ENCODE data around the gene STYX. TPM values are rescaled to one million over a fixed set of nuclear protein-coding genes. Genes with fewer than 3 reads are reported as not detected.

Gene STYX
- total RNA-seq, 1 experiment from 2014 or later: 24.0 TPM

- Histone ChIP-seq H3K4me2 (ENCODE audit: insufficient read depth, insufficient read length, low read length) (no peak overlapping the region), H2BK15ac (ENCODE audit: low read depth, low read length) (no peak overlapping the region), H3K9ac (ENCODE audit: extremely low read depth, insufficient read length, low read length) (no peak overlapping the region), H3K18ac (ENCODE audit: insufficient read length, low read depth, low read length) (no peak overlapping the region), H3K27ac (ENCODE audit: insufficient read length, low read depth, low read length) (no peak overlapping the region), H3K79me2 (ENCODE audit: insufficient read depth, low read length) (no peaks in the 10 kb centered on the region; the same call in 1 of the 2 replicates), H3K23me2 (ENCODE audit: insufficient read length, low read depth, low read length, poor library complexity, severe bottlenecking) (peaks cover 10% of the 10 kb centered on the region), H3K4me1 (ENCODE audit: insufficient read depth, low read length) (0 out of 2 replicates have a peak, but pooled peaks cover under 1% of the 10 kb centered on the region), H3K4ac (ENCODE audit: low read depth, low read length) (no peak overlapping the region), H2AK5ac (ENCODE audit: insufficient read length, low read length) (no peak overlapping the region), H3K9me3 (ENCODE audit: control insufficient read depth, low read depth, low read length) (no peaks in the 10 kb centered on the region), H3K14ac (ENCODE audit: insufficient read depth, low read length) (no peak overlapping the region), H3K79me1 (ENCODE audit: insufficient read depth, low read depth, low read length, poor library complexity, severe bottlenecking) (no peaks in the 10 kb centered on the region), H2BK5ac (ENCODE audit: insufficient read length, low read length) (no peak overlapping the region), H2BK120ac (ENCODE audit: low read depth, low read length, poor library complexity, severe bottlenecking) (no peak overlapping the region), H3K23ac (ENCODE audit: insufficient read length, low read depth, low read length) (no peak overlapping the region), H3K27me3 (ENCODE audit: insufficient read depth, low read length) (no peaks in the 10 kb centered on the region), H2BK12ac (ENCODE audit: insufficient read length, low read depth, low read length) (no peak overlapping the region), H4K20me1 (ENCODE audit: control insufficient read depth, insufficient read depth, insufficient read length) (no peaks in the 10 kb centered on the region), H2BK20ac (ENCODE audit: low read depth, low read length, poor library complexity, severe bottlenecking) (no peak overlapping the region), H2AFZ (ENCODE audit: low read length) (no peak overlapping the region), H4K5ac (ENCODE audit: insufficient read length, low read depth, low read length) (no peak overlapping the region), H3K56ac (ENCODE audit: insufficient read length, low read depth, low read length) (no peak overlapping the region), H3T11ph (ENCODE audit: low read length) (no peak overlapping the region), H4K8ac (replicated peaks; ENCODE audit: insufficient read length, low read depth, low read length) (no peak overlapping the region), H4K91ac (ENCODE audit: insufficient read length, low read depth, low read length) (no peak overlapping the region)
- no peaks in the 10 kb centered on the region; a peak in 2 of 5 replicates for H3K9me3 Mint-ChIP-seq
- no peak overlapping the region for H3K27ac Mint-ChIP-seq
- no peak overlapping the region for H3K4me3 Mint-ChIP-seq
- peaks cover 0 to 15% (median 4%) of the 10 kb centered on the region in 3 experiments; a peak in 6 of 7 replicates for H3K36me3 Mint-ChIP-seq (ENCODE audit: insufficient read depth in 1 of 3, low read depth in 3 of 3)
- TF ChIP-seq CTCF (conservative IDR thresholded peaks at IDR 0.05): no peak
- H3K27me3 Mint-ChIP-seq (ENCODE audit: low read depth): no peaks in the 10 kb centered on the region
- no peak for DNase-seq
- peaks cover 14 to 18% of the 10 kb centered on the region in 2 experiments for H3K4me1 Mint-ChIP-seq
Measured at GRCh38 chr14:52786887-52787286, 56.9 kb downstream of the STYX start.

Measured in H9 (cell line).